Daoy (cell line): ENCODE results near the gene KIF5C. TPM values are rescaled to one million over a fixed set of nuclear protein-coding genes. Genes with fewer than 3 reads are reported as not detected.
A peak's percentile ranks its signal among the peaks of the same experiment; 100 is the strongest.

Source experiments
- DNase-seq: peaks from one replicate; pipeline ENCODE4 v3.0.0-alpha.2; 2015; ENCODE audit warnings: low read depth
- total RNA-seq: library from RNA; depleted of rRNA; stranded (reverse); fragments of >200 nt; shearing (Covaris generic); gene quantifications from 2 replicates; pipeline ENCODE4 v1.2.3, GENCODE V29; 2014

The KIF5C gene
- total RNA-seq, 1 experiment from 2014 or later: 5.1 TPM

GRCh38 chr2:148887350-148888002 is 12.4 kb downstream of the KIF5C start:
- DNase-seq: no peak

GRCh38 chr2:148888003-148888501 is 13.0 kb downstream of the KIF5C start:
- no peak for DNase-seq

GRCh38 chr2:148888986-148889385 is 14.0 kb downstream of the KIF5C start:
- no peak for DNase-seq

GRCh38 chr2:148893906-148894305 is 18.9 kb downstream of the KIF5C start:
- DNase-seq: no peak

GRCh38 chr2:148896136-148896535 is 21.1 kb downstream of the KIF5C start:
- no peak for DNase-seq

- no peak for DNase-seq
These were observed 24.8 kb downstream of the KIF5C start for GRCh38 chr2:148899638-148900318.

- no peak for DNase-seq
These were observed 25.4 kb downstream of the KIF5C start for GRCh38 chr2:148900350-148900837.

- DNase-seq: no peak
These were observed 26.1 kb downstream of the KIF5C start for GRCh38 chr2:148901142-148901541.

GRCh38 chr2:148902798-148903197 is 27.8 kb downstream of the KIF5C start:
- DNase-seq: no peak

GRCh38 chr2:148903294-148903693 is 28.3 kb downstream of the KIF5C start:
- no peak for DNase-seq

- no peak for DNase-seq
These were observed 29.0 kb downstream of the KIF5C start for GRCh38 chr2:148903979-148904378.

- peak; percentile 36 for DNase-seq
These were observed 31.1 kb downstream of the KIF5C start for GRCh38 chr2:148906124-148906523.

GRCh38 chr2:148907085-148907785 is 32.2 kb downstream of the KIF5C start:
- DNase-seq: no peak

- peak; percentile 72 for DNase-seq
These were observed 34.1 kb downstream of the KIF5C start for GRCh38 chr2:148909114-148909513.

- DNase-seq: no peak
These were observed 38.0 kb downstream of the KIF5C start for GRCh38 chr2:148913061-148913460.

- no peak for DNase-seq
These were observed 38.5 kb downstream of the KIF5C start for GRCh38 chr2:148913492-148913891.

GRCh38 chr2:148914463-148914862 is 39.4 kb downstream of the KIF5C start:
- DNase-seq: no peak

- no peak for DNase-seq
These were observed 42.4 kb downstream of the KIF5C start for GRCh38 chr2:148917431-148917830.

GRCh38 chr2:148918554-148918953 is 43.5 kb downstream of the KIF5C start:
- DNase-seq: no peak

- DNase-seq: no peak
These were observed 45.5 kb downstream of the KIF5C start for GRCh38 chr2:148920559-148920958.

GRCh38 chr2:148922062-148922461 is 47.0 kb downstream of the KIF5C start:
- DNase-seq: no peak

GRCh38 chr2:148922776-148923475 is 47.9 kb downstream of the KIF5C start:
- DNase-seq: no peak
